IPS DF 6.9 (cell line): ENCODE data around the gene DYNLT4.
A peak's percentile ranks its signal among the peaks of the same experiment; 100 is the strongest.
"Not testable (repeated sequence)": the region's sequence is repeated elsewhere in the genome, so short reads cannot be mapped to it uniquely, and the experiment has no call there.

Source experiments
- DNase-seq: peaks from one replicate; pipeline ENCODE4 v3.0.0-alpha.2; 2013; ENCODE audit warnings: low read depth, low spot score
- H3K27ac ChIP-seq: one replicate; pipeline ENCODE4 v1.5.1; 2013; ENCODE audit warnings: low read length, control low read depth
- H3K27me3 ChIP-seq: 2 replicates; pipeline ENCODE4 v1.6.1; 2013; ENCODE audit warnings: mild to moderate bottlenecking, low read length; ENCODE audit not compliant: control insufficient read depth, insufficient read depth
- H3K36me3 ChIP-seq: 2 replicates; pipeline ENCODE4 v1.6.1; 2013; ENCODE audit warnings: low read length; ENCODE audit not compliant: control insufficient read depth, insufficient read depth
- H3K4me1 ChIP-seq: 2 replicates; pipeline ENCODE4 v1.6.1; 2013; ENCODE audit warnings: low read length; ENCODE audit not compliant: control insufficient read depth, insufficient read depth
- H3K4me3 ChIP-seq: 2 replicates; pipeline ENCODE4 v1.5.1; 2013; ENCODE audit warnings: mild to moderate bottlenecking, low read length
- H3K9me3 ChIP-seq: 2 replicates; pipeline ENCODE4 v1.6.1; 2013; ENCODE audit warnings: low read length, inconsistent platforms; ENCODE audit not compliant: control insufficient read depth, insufficient read depth
- WGBS: extraction: QIAGEN DNeasy Blood & Tissue Kit; methylation state at CpG from one replicate; pipeline ENCODE4 v1.1.7; 2013; ENCODE audit warnings: mixed read lengths, missing lambda C conversion rate; ENCODE audit not compliant: insufficient read length, insufficient coverage; 5-methylcytosine and 5-hydroxymethylcytosine counted together

The DYNLT4 gene

GRCh38 chr1:44819196-44819607 is 12.1 kb upstream of the DYNLT4 start:
- Histone ChIP-seq H3K4me1 (no peaks in the 10 kb centered on the region; the same call in 1 of the 2 replicates), H3K27ac (no peak overlapping the region), H3K36me3 (no peaks in the 10 kb centered on the region), H3K9me3 (no peaks in the 10 kb centered on the region), H3K4me3 (no peak overlapping the region; the same call in 1 of the 2 replicates), H3K27me3 (no peaks in the 10 kb centered on the region)
- no CpG with 5 or more reads among the region's 13 CpGs for WGBS
- DNase-seq = no peak

GRCh38 chr1:44817771-44818495 is 10.8 kb upstream of the DYNLT4 start:
- Histone ChIP-seq H3K4me1 (peaks cover 2% of the 10 kb centered on the region), H3K4me3 (no peak overlapping the region), H3K27me3 (no peaks in the 10 kb centered on the region), H3K27ac (no peak overlapping the region), H3K9me3 (no peaks in the 10 kb centered on the region), H3K36me3 (no peaks in the 10 kb centered on the region)
- WGBS = no CpG with 5 or more reads among the region's 11 CpGs
- DNase-seq = no peak

- no peak for DNase-seq
- WGBS = no CpG with 5 or more reads among the region's 2 CpGs
- Histone ChIP-seq H3K4me1 (peaks cover 2% of the 10 kb centered on the region), H3K27me3 (no peaks in the 10 kb centered on the region), H3K36me3 (no peaks in the 10 kb centered on the region), H3K4me3 (no peak overlapping the region), H3K9me3 (no peaks in the 10 kb centered on the region), H3K27ac (no peak overlapping the region)
These were observed 10.2 kb upstream of the DYNLT4 start for GRCh38 chr1:44817307-44817706.

GRCh38 chr1:44815926-44816325 is 8.8 kb upstream of the DYNLT4 start:
- DNase-seq, H3K36me3 ChIP-seq, H3K9me3 ChIP-seq, H3K27me3 ChIP-seq, H3K27ac ChIP-seq, H3K4me1 ChIP-seq, H3K4me3 ChIP-seq: not testable (repeated sequence)
- no CpG with 5 or more reads among the region's 9 CpGs for WGBS

- no peak for DNase-seq
- H3K9me3 ChIP-seq = no peaks in the 10 kb centered on the region
- H3K4me1 ChIP-seq = peaks cover 11% of the 10 kb centered on the region
- WGBS = no CpG with 5 or more reads among the region's 48 CpGs
- no peaks in the 10 kb centered on the region for H3K36me3 ChIP-seq
- peak overlapping the region; percentile 40; the same call in 1 of the 2 replicates for H3K4me3 ChIP-seq
- no peak overlapping the region for H3K27ac ChIP-seq
- no peaks in the 10 kb centered on the region for H3K27me3 ChIP-seq
These were observed 5.8 kb upstream of the DYNLT4 start for GRCh38 chr1:44812822-44813543.

- no peak overlapping the region for H3K27ac ChIP-seq
- H3K4me1 ChIP-seq = peaks cover 19% of the 10 kb centered on the region
These were observed 4.1 kb upstream of the DYNLT4 start for GRCh38 chr1:44811234-44811633.

GRCh38 chr1:44810762-44811105 is 3.6 kb upstream of the DYNLT4 start:
- H3K27me3 ChIP-seq, H3K36me3 ChIP-seq, H3K27ac ChIP-seq, H3K4me3 ChIP-seq, DNase-seq, H3K9me3 ChIP-seq: not testable (repeated sequence)
- peaks cover 20% of the 10 kb centered on the region for H3K4me1 ChIP-seq
- WGBS = no CpG with 5 or more reads among the region's 4 CpGs

More at GRCh38 chr1:44811234-44811633, 4.1 kb upstream of the DYNLT4 start:
- Histone ChIP-seq H3K27me3 (no peaks in the 10 kb centered on the region), H3K36me3 (no peaks in the 10 kb centered on the region; the same call in 1 of the 2 replicates), H3K4me3 (no peak overlapping the region), H3K9me3 (no peaks in the 10 kb centered on the region)
- no peak for DNase-seq
- WGBS = no CpG with 5 or more reads among the region's 8 CpGs

- Histone ChIP-seq H3K9me3 (no peaks in the 10 kb centered on the region), H3K36me3 (peaks cover 7% of the 10 kb centered on the region; the same call in 1 of the 2 replicates), H3K4me1 (peaks cover 20% of the 10 kb centered on the region), H3K4me3 (no peak overlapping the region), H3K27ac (no peak overlapping the region), H3K27me3 (no peaks in the 10 kb centered on the region)
- no peak for DNase-seq
- WGBS = no CpG with 5 or more reads among the region's 12 CpGs
These were observed 3.1 kb upstream of the DYNLT4 start for GRCh38 chr1:44810101-44810761.

GRCh38 chr1:44808938-44809917 is 2.1 kb upstream of the DYNLT4 start:
- Histone ChIP-seq H3K27ac (no peak overlapping the region), H3K27me3 (no peaks in the 10 kb centered on the region), H3K9me3 (no peaks in the 10 kb centered on the region), H3K4me1 (peaks cover 20% of the 10 kb centered on the region), H3K36me3 (peaks cover 10% of the 10 kb centered on the region; the same call in 1 of the 2 replicates), H3K4me3 (no peak overlapping the region)
- WGBS = no CpG with 5 or more reads among the region's 6 CpGs
- no peak for DNase-seq
